GM12878 (cell line): ENCODE data around the gene SOX10. TPM values are rescaled to one million over a fixed set of nuclear protein-coding genes. Genes with fewer than 3 reads are reported as not detected.

Experiments
- ATAC-seq: fragments of 200-7000 bp; cut with Tn5 transposase; 3 replicates; pipeline ENCODE4 v1.9.1; 2020; ENCODE audit warnings: mild to moderate bottlenecking, moderate library complexity
- BruUV-seq: library from RNA; stranded (reverse); fragments of 400-500 nt; replicated peaks from 2 replicates; lab custom pipeline; 2021; lab: Mats Ljungman, UMichigan
- CTCF ChIA-PET: fragments of 300-600 bp; sonication (Branson Sonifier 250); formaldehyde crosslinking; extraction: SDS; loops from one replicate; lab custom pipeline; 2021; ENCODE audit warnings: inconsistent platforms; lab: Yijun Ruan, JAX
- POLR2A ChIA-PET: fragments of 350-600 bp; formaldehyde crosslinking; extraction: SDS; loops from one replicate; lab custom pipeline; 2021; ENCODE audit warnings: inconsistent platforms; lab: Charles Lee
- RAD21 ChIA-PET: fragments of 300-600 bp; sonication (Branson Sonifier 250); formaldehyde crosslinking; loops from one replicate; lab custom pipeline; 2023; ENCODE audit warnings: antibody characterized with exemption; ENCODE audit not compliant: unreplicated experiment; lab: Charles Lee
- SMC1A ChIA-PET: fragments of 300-600 bp; sonication (Branson Sonifier 250); formaldehyde crosslinking; loops from one replicate; lab custom pipeline; 2023; ENCODE audit not compliant: unreplicated experiment, uncharacterized antibody; lab: Charles Lee
- DNase-seq: peaks from one replicate; pipeline ENCODE4 v3.0.0-alpha.2; 2011; ENCODE audit warnings: low read depth, low spot score
- FAIRE-seq: peaks from 3 replicates; lab custom pipeline; 2011; peaks lifted over from hg19 to GRCh38; lab: Jason Lieb, UNC
- H2AFZ ChIP-seq: 2 replicates; pipeline ENCODE4 v1.6.0; 2011; ENCODE audit warnings: low read depth, low read length, control low read depth; ENCODE audit not compliant: control insufficient read depth
- H3K27ac ChIP-seq: 2 replicates; pipeline ENCODE4 v1.5.1; 2011; ENCODE audit warnings: control low read depth; ENCODE audit not compliant: control insufficient read depth, insufficient read depth
- H3K27me3 ChIP-seq, 2 experiments: replicated peaks in 1 of 2; 2 replicates each; pipeline versions ENCODE4 v1.6.0 to v1.6.1; 2011; ENCODE audit warnings: low read length in 1 of 2; ENCODE audit not compliant: control insufficient read depth in 2 of 2, insufficient read depth in 2 of 2
- H3K36me3 ChIP-seq, 2 experiments: 2 replicates each; pipeline ENCODE4 v1.5.1; 2011; ENCODE audit warnings: low read length in 1 of 2; ENCODE audit not compliant: control insufficient read depth in 2 of 2, insufficient read depth in 2 of 2
- H3K4me1 ChIP-seq: 2 replicates; pipeline ENCODE4 v1.6.1; 2011; ENCODE audit warnings: mild to moderate bottlenecking, low read length, moderate library complexity, mixed read lengths; ENCODE audit not compliant: control insufficient read depth, insufficient read depth
- H3K4me2 ChIP-seq: 2 replicates; pipeline ENCODE4 v1.6.0; 2011; ENCODE audit warnings: control low read depth; ENCODE audit not compliant: control insufficient read depth, insufficient read depth
- H3K4me3 ChIP-seq: fragments of 200-600 bp; sonication (generic); 2 replicates; pipeline ENCODE4 v1.5.1; 2016
- H3K79me2 ChIP-seq: 2 replicates; pipeline ENCODE4 v1.6.0; 2011; ENCODE audit warnings: low read length; ENCODE audit not compliant: control insufficient read depth, insufficient read depth
- H3K9ac ChIP-seq: 2 replicates; pipeline ENCODE4 v1.8.0; 2011; ENCODE audit warnings: low read length, control low read depth, mixed read lengths; ENCODE audit not compliant: control insufficient read depth, insufficient read depth
- H3K9me3 ChIP-seq: replicated peaks from 3 replicates; pipeline ENCODE4 v1.5.1; 2011; ENCODE audit warnings: mild to moderate bottlenecking, low read length; ENCODE audit not compliant: control insufficient read depth, insufficient read depth
- H4K20me1 ChIP-seq: 2 replicates; pipeline ENCODE4 v1.6.0; 2011; ENCODE audit not compliant: control insufficient read depth, insufficient read depth
- CHD1 ChIP-seq: IDR thresholded peaks from 2 replicates; pipeline ENCODE4 v1.6.1; 2012; ENCODE audit warnings: low read depth, low read length, improper control_type of control experiment
- CTCF ChIP-seq, 3 experiments: IDR thresholded peaks in 2 of 3; conservative IDR thresholded peaks in 1 of 3; 2 replicates each; pipeline ENCODE4 v1.5.1; 2011; ENCODE audit warnings: low read depth in 3 of 3, low read length in 3 of 3, mild to moderate bottlenecking in 3 of 3, control low read depth in 2 of 3, moderate library complexity in 2 of 3, inconsistent platforms in 1 of 3, mixed read lengths in 1 of 3; ENCODE audit not compliant: control insufficient read depth in 2 of 3, insufficient read depth in 1 of 3; ENCODE audit errors: extremely low read depth in 1 of 3
- MLLT1 ChIP-seq: fragments of 450-650 bp; IDR thresholded peaks from 2 replicates; pipeline ENCODE4 v1.6.1; 2016; ENCODE audit warnings: mild to moderate bottlenecking
- SMARCA5 ChIP-seq: fragments of 450-650 bp; IDR thresholded peaks from 2 replicates; pipeline ENCODE4 v1.6.1; 2017; ENCODE audit warnings: mild to moderate bottlenecking
- SMC3 ChIP-seq: IDR thresholded peaks from 2 replicates; pipeline ENCODE4 v1.6.1; 2011; ENCODE audit warnings: low read length, improper control_type of control experiment, borderline replicate concordance
- TCF7 ChIP-seq: IDR thresholded peaks from 2 replicates; pipeline ENCODE4 v1.6.1; 2014; ENCODE audit warnings: antibody characterized with exemption, borderline replicate concordance
- WGBS: methylation state at CpG from one replicate; pipeline ENCODE4 v1.1.6; 2016; ENCODE audit warnings: low lambda C conversion rate; ENCODE audit not compliant: insufficient replicate concordance, insufficient coverage; ENCODE audit errors: missing lambda C conversion rate; 5-methylcytosine and 5-hydroxymethylcytosine counted together
- in situ Hi-C: fragments of 300-500 bp; cut with MboI; formaldehyde crosslinking; loops from 9 replicates; pipeline ENCODE4 v1.14.3; 2018; ENCODE audit warnings: mixed read lengths
- intact Hi-C: fragments of 100-400 bp; cut with micrococcal nuclease; formaldehyde crosslinking; loops from one replicate; pipeline ENCODE4 v1.14.2; 2022; ENCODE audit not compliant: unreplicated experiment
- polyA plus RNA-seq, 11 experiments: library from polyadenylated mRNA; depleted of rRNA in 4 of 11; unstranded in 6 of 11; stranded (reverse) in 5 of 11; fragments of >200 nt; fragmentation: Nextera tagmentation in 4 of 11; fragmentation: Illumina TruSeq in 1 of 11; extraction: Ambion mirVana in 4 of 11; extraction: Trizol in 1 of 11; gene quantifications; 1 replicate in 1 of 11; 2 replicates in 10 of 11; pipeline versions ENCODE4 v1.2.1 to v1.2.3, GENCODE V29; 2011 to 2016; ENCODE audit warnings: inconsistent platforms in 2 of 11, missing spikeins in 2 of 11, low read depth in 1 of 11
- total RNA-seq, 4 experiments: library from RNA; depleted of rRNA in 3 of 4; stranded (reverse); fragments of >200 nt in 3 of 4; fragmentation: Illumina TruSeq in 1 of 4; extraction: Trizol in 1 of 4; gene quantifications; 2 replicates each; pipeline versions ENCODE4 v1.2.1 to v1.2.3, GENCODE V29; 2013 to 2021

Gene SOX10
- total and polyA plus RNA-seq, 10 of the 15 experiments (the other 5 are each of a cell fraction or from before 2014, with no cell fraction given), result 0.05 TPM; not detected in 9

- ATAC-seq, result peak; percentile 65
- POLR2A ChIA-PET, result no interaction called here
- H3K36me3 ChIP-seq, result peaks cover 0 to 9% of the 10 kb centered on the region in 2 experiments; a peak in 3 of 4 replicates
- BruUV-seq, result no TSS peak
- SMC1A ChIA-PET, result interaction anchor here (1.4 kb wide), 1 partner anchor 34 kb away, joined by 3 read pairs; no protein-coding TSS in a partner anchor
- no peaks in the 10 kb centered on the region for H3K9me3 ChIP-seq
- no peaks in the 10 kb centered on the region for H4K20me1 ChIP-seq
- intact Hi-C loops (loop anchor here (5.0 to 10.0 kb wide), 3 partner anchors 43 to 396 kb away; no protein-coding TSS in a partner anchor), in situ Hi-C loops (no loop called here)
- H3K4me3 ChIP-seq, result no peak overlapping the region
- H3K4me2 ChIP-seq, result no peak overlapping the region
- no peaks in the 10 kb centered on the region for H3K79me2 ChIP-seq
- TF ChIP-seq TCF7 (no peak), MLLT1 (no peak), CTCF (IDR thresholded peaks at IDR 0.05 in 2 of 3, conservative IDR thresholded peaks at IDR 0.05 in 1 of 3; ENCODE audit: control insufficient read depth in 2 of 3, extremely low read depth in 1 of 3, insufficient read depth in 1 of 3, low read depth in 3 of 3, low read length in 3 of 3) (peak; percentile 40 to 50 (median 48)), CHD1 (no peak), SMARCA5 (peak; percentile 93), SMC3 (peak; percentile 18; the same call in 1 of the 2 replicates)
- no peak overlapping the region for H2AFZ ChIP-seq
- DNase-seq, result no peak
- H3K27me3 ChIP-seq, result no peaks in the 10 kb centered on the region
- no peak for FAIRE-seq
- no peak overlapping the region for H3K27ac ChIP-seq
- RAD21 ChIA-PET, result no interaction called here
- H3K9ac ChIP-seq, result no peak overlapping the region
- peaks cover 10% of the 10 kb centered on the region for H3K4me1 ChIP-seq
- 56% methylated on average over 11 of the region's 11 CpGs for WGBS
- CTCF ChIA-PET, result interaction anchor here (1.2 to 1.9 kb wide), 4 partner anchors 34 to 114 kb away, joined by 3 to 9 read pairs (median 5); no protein-coding TSS in a partner anchor
Measured at GRCh38 chr22:37930270-37930951, 53.9 kb downstream of the SOX10 start.
